Mesodermal cell (in vitro differentiated cells): ENCODE data around the gene MOV10L1.
"Not testable (repeated sequence)": the region's sequence is repeated elsewhere in the genome, so short reads cannot be mapped to it uniquely, and the experiment has no call there.

Source experiments
- H3K27ac ChIP-seq: 2 replicates; pipeline ENCODE4 v1.7.0; 2013; ENCODE audit warnings: mild to moderate bottlenecking, low read depth, low read length, moderate library complexity; ENCODE audit not compliant: severe bottlenecking
- H3K36me3 ChIP-seq: 2 replicates; pipeline ENCODE4 v1.7.1; 2013; ENCODE audit warnings: mild to moderate bottlenecking, low read length, moderate library complexity; ENCODE audit not compliant: control insufficient read depth, insufficient read depth
- H3K4me1 ChIP-seq: one replicate; pipeline ENCODE4 v1.7.1; 2013; ENCODE audit warnings: mild to moderate bottlenecking, low read length; ENCODE audit not compliant: insufficient read depth, control insufficient read depth, poor library complexity, severe bottlenecking
- H3K4me3 ChIP-seq: 2 replicates; pipeline ENCODE4 v1.7.0; 2013; ENCODE audit warnings: low read length, control low read depth, mild to moderate bottlenecking; ENCODE audit not compliant: insufficient read depth, poor library complexity, severe bottlenecking; ENCODE audit errors: extremely low read depth
- H3K9me3 ChIP-seq: 2 replicates; pipeline ENCODE4 v1.7.1; 2013; ENCODE audit warnings: mild to moderate bottlenecking, low read length, moderate library complexity; ENCODE audit not compliant: control insufficient read depth
- WGBS, 2 experiments: methylation state at CpG; one replicate each; pipeline ENCODE4 v1.1.5; 2013; ENCODE audit warnings: missing lambda C conversion rate in 2 of 2; ENCODE audit not compliant: insufficient coverage in 2 of 2; 5-methylcytosine and 5-hydroxymethylcytosine counted together

MOV10L1 gene

DNA sequence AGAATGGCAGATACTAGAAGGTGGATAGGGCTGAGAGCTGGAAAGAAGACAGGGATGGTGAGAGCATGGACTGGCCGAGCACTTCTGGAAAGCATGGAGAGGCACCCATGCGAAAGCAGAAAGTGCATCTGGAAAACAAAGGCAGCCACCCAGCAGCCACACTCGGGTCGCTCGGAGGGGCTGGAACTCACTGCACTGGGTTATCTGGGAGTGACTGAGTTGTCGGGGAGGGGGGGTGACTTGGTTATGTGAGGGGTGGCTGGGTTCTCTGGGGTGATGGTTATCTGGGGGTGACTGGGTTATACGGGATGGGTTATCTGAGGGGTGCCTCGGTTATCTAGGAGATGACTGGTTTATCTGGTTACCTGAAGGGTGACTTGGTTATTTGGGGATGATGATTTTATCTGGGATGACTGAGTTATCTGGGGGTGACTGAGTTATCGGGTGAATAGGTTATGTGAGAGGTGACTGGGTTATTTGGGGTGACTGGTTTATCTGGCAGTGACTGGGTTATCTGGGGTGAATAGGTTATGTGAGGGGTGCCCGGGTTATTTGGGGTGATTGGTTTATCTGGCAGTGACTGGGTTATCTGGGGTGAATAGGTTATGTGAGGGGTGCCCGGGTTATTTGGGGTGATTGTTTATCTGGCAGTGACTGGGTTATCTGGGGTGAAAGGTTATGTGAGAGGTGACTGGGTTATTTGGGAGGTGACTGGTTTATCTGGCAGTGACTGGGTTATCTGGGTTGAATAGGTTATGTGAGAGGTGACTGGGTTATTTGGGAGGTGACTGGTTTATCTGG is 78.1 kb downstream of the MOV10L1 start:
- H3K4me1 ChIP-seq, result no peaks in the 10 kb centered on the region
- H3K27ac ChIP-seq, result no peak overlapping the region
- no peaks in the 10 kb centered on the region for H3K36me3 ChIP-seq
- WGBS, 2 experiments, result 63 to 65% methylated on average over 10 to 11 of the region's 11 CpGs
- no peak overlapping the region for H3K4me3 ChIP-seq
- no peaks in the 10 kb centered on the region for H3K9me3 ChIP-seq

GRCh38 chr22:50168490-50169180 is 78.8 kb downstream of the MOV10L1 start:
- H3K27ac ChIP-seq, H3K9me3 ChIP-seq, H3K4me1 ChIP-seq, H3K36me3 ChIP-seq, H3K4me3 ChIP-seq: not testable (repeated sequence)
- WGBS, 2 experiments, result 86 to 96% methylated on average over 1 to 3 of the region's 5 CpGs

DNA sequence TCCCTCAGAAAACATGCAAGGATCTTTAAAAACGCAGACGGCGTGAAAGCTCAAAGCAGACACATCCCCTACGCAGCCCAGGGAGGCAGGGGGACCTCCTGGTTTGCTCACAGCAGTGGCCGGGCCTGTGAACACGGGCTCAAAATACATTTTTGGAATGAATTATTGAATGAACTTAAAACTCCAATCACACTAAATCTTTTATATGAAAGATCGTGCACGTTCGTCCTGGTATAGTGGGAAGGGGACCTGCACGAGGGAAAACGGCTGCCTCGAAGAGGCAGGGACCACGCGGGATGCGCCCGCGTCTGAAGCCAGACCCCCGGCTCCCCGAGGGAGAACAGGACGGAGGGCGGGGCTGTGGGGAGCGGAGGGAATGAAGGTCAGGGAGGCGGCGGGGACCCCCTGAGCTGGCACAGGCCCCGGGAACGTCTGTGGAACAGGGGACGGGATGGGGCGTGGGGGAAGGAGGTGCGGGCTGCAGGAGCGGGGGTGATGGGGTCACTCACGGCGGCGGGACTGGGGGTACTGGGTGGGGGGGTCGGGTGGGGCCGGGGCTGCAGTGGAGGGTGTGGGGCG is 79.5 kb downstream of the MOV10L1 start:
- Histone ChIP-seq H3K36me3 (no peaks in the 10 kb centered on the region), H3K4me3 (peak overlapping the region; percentile 27), H3K4me1 (no peaks in the 10 kb centered on the region), H3K27ac (no peak overlapping the region), H3K9me3 (no peaks in the 10 kb centered on the region)
- WGBS, 2 experiments, result 15 to 24% methylated on average over 6 to 21 of the region's 36 CpGs

GRCh38 chr22:50169774-50170341 is 80.1 kb downstream of the MOV10L1 start:
- H3K4me3 ChIP-seq, result peak overlapping the region; percentile 27
- 0 to 1% methylated on average over 22 to 25 of the region's 70 CpGs for WGBS, 2 experiments

GRCh38 chr22:50170453-50171318 is 80.9 kb downstream of the MOV10L1 start, which contains the start of gene PANX2:
TSS of gene PANX2 (plus strand) at chr22:50170731. CDS start at chr22:50170731, 0 bp downstream.
- WGBS, 2 experiments, result 5 to 9% methylated on average over 28 to 48 of the region's 105 CpGs
- Histone ChIP-seq H3K27ac (no peak within 1 kb of the TSS), H3K36me3 (no peaks in the 10 kb centered on the region), H3K4me1 (no peaks in the 10 kb centered on the region), H3K9me3 (no peaks in the 10 kb centered on the region), H3K4me3 (peak within 1 kb of the TSS; percentile 27)

More at GRCh38 chr22:50169774-50170341, 80.1 kb downstream of the MOV10L1 start:
- Histone ChIP-seq H3K9me3 (no peaks in the 10 kb centered on the region), H3K27ac (no peak overlapping the region), H3K4me1 (no peaks in the 10 kb centered on the region), H3K36me3 (no peaks in the 10 kb centered on the region)

DNA sequence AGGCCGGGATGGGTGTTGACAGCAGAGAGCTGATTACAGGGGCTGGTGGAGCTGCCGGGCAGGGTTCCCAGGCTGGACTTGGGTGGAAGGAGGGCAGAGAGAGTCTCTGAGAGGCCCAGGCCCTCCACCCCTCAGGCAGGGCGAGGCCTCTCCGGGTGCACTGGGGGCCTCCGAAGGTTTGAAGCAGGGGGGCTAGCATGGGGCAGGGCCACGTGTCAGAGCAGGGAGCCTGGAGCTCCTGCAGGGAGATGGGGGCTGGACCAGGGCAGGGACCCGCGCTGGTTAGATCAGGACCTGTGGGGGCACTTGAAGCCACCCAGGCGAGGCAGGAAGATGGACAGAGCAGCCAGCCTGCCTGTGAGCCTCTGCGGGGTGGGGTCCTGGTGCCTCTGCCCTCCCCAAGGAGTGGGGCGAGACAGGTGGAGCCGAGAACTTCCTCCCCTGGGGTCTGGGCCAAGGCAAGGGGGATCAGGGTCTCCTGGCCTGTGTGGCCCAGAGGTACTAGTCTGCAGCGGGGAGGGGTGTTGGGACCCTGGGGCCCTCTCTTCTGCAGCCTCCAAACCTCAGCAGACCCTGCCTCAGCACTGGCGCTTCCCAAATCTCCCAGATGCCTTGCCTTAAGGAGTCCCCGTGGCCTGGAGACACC is 81.6 kb downstream of the MOV10L1 start:
- H3K36me3 ChIP-seq, result no peaks in the 10 kb centered on the region
- H3K9me3 ChIP-seq, result no peaks in the 10 kb centered on the region
- H3K4me3 ChIP-seq, result no peak overlapping the region
- WGBS, 2 experiments, result 74 to 82% methylated on average over 15 of the region's 15 CpGs
- H3K4me1 ChIP-seq, result no peaks in the 10 kb centered on the region
- H3K27ac ChIP-seq, result no peak overlapping the region

GRCh38 chr22:50171965-50172421 is 82.2 kb downstream of the MOV10L1 start:
- Histone ChIP-seq H3K9me3 (no peaks in the 10 kb centered on the region), H3K4me1 (no peaks in the 10 kb centered on the region), H3K27ac (no peak overlapping the region), H3K36me3 (no peaks in the 10 kb centered on the region), H3K4me3 (no peak overlapping the region)
- WGBS, 2 experiments, result 84 to 88% methylated on average over 13 of the region's 13 CpGs

DNA sequence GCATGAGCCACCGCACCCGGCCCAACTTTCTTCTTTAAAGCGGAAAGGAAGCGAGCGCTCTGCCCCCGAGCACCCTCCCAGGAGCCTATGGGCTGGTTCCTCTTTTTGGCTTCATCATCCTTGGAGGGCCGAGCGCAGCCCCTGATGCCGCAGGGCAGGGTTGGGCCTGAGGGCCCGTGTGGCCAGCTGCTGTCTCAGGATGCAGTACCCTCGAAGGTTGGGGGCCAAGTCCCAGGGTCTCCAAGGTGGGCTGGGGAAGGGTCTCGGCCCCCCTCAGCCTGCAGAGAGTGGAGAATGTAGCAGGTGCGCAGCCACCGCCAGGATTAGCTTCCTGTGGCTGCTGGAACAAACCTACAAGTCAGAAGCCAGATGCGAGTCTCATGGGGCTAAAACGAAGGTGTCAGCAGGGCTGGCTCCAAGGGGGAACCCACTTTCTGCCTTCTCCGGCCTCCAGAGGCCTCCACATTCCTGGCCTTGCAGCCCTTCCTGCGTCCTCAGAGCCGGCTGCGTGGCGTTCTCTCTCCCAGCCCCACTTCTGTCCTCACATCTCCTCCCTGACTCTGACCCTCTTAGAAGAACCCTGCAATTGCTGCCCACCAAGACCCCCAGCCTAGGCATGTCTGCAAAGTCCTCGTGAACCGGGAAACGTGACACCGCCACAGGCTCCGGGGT is 83.6 kb downstream of the MOV10L1 start:
- peaks cover under 1% of the 10 kb centered on the region for H3K4me1 ChIP-seq
- H3K36me3 ChIP-seq, result no peaks in the 10 kb centered on the region
- H3K4me3 ChIP-seq, result no peak overlapping the region
- 92 to 93% methylated on average over 25 to 26 of the region's 26 CpGs for WGBS, 2 experiments
- no peak overlapping the region for H3K27ac ChIP-seq
- no peaks in the 10 kb centered on the region for H3K9me3 ChIP-seq

DNA sequence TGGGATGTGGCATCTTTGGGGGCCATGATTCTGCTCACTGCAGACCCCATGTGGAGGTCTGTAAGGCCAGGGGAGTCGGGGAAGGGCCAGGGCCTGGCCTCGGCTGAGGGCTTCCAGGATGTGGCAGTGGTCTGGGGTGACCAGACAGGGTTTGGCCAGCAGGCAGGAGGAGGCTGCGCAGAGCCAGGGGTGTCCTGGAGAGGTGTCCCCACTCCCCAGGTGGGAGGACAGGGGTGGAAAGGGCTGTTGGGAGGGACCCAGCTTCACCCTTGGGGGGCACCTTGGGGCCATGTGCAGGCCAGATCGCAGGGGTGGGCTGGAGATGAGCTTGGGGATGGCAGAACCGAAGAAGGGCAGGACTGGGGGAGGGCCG is 84.2 kb downstream of the MOV10L1 start:
- no peaks in the 10 kb centered on the region for H3K36me3 ChIP-seq

More for the DNA sequence above, 84.2 kb downstream of the MOV10L1 start:
- H3K4me1 ChIP-seq, result peaks cover 3% of the 10 kb centered on the region
- 88 to 100% methylated on average over 3 to 6 of the region's 6 CpGs for WGBS, 2 experiments
- H3K9me3 ChIP-seq, result no peaks in the 10 kb centered on the region
- no peak overlapping the region for H3K4me3 ChIP-seq
- no peak overlapping the region for H3K27ac ChIP-seq
